VCaP (cell line): ENCODE measurements around the gene SH3TC1.

Experiments used
- H3K27ac ChIP-seq: fragments of 450-650 bp; 2 replicates; pipeline ENCODE4 v1.5.1; 2017
- CTCF ChIP-seq: fragments of 450-650 bp; conservative IDR thresholded peaks from 2 replicates; pipeline ENCODE4 v1.5.1; 2017; ENCODE audit warnings: mild to moderate bottlenecking, moderate library complexity

SH3TC1 gene

GRCh38 chr4:8274765-8275547, 75.9 kb downstream of the SH3TC1 start:
- TF ChIP-seq CTCF: no peak
- no peak overlapping the region for H3K27ac ChIP-seq

- H3K27ac ChIP-seq: no peak overlapping the region
- TF ChIP-seq CTCF: no peak
These were observed 76.4 kb downstream of the SH3TC1 start for GRCh38 chr4:8275548-8275910.

- no peak for TF ChIP-seq CTCF
- no peak overlapping the region for H3K27ac ChIP-seq
These were observed 77.5 kb downstream of the SH3TC1 start for GRCh38 chr4:8276358-8277240.

GRCh38 chr4:8277356-8278008, 78.4 kb downstream of the SH3TC1 start:
- no peak for TF ChIP-seq CTCF
- no peak overlapping the region for H3K27ac ChIP-seq

GRCh38 chr4:8278009-8278395, 78.9 kb downstream of the SH3TC1 start:
- no peak overlapping the region for H3K27ac ChIP-seq
- no peak for TF ChIP-seq CTCF

- no peak for TF ChIP-seq CTCF
- no peak overlapping the region for H3K27ac ChIP-seq
These were observed 79.6 kb downstream of the SH3TC1 start for GRCh38 chr4:8278421-8279287.
